Sigmoid colon (tissue), 7 donors: ENCODE results near the gene MAGEE1. TPM values are rescaled to one million over a fixed set of nuclear protein-coding genes. Genes with fewer than 3 reads are reported as not detected.

Experiments used
- DNase-seq: peaks from one replicate; pipeline ENCODE4 v3.0.0-alpha.2; 2019
- H3K27ac ChIP-seq, 4 donors: fragments of 200-600 bp; sonication (generic); one replicate each; pipeline ENCODE4 v1.5.1; 2016 to 2019; ENCODE audit warnings: mild to moderate bottlenecking in 1 of 4
- H3K27me3 ChIP-seq, 3 donors: fragments of 200-600 bp; sonication (generic); one replicate each; pipeline ENCODE4 v1.5.1; 2019; ENCODE audit warnings: mild to moderate bottlenecking in 1 of 3
- H3K36me3 ChIP-seq, 4 donors: fragments of 200-600 bp; sonication (generic); one replicate each; pipeline ENCODE4 v1.5.1; 2016 to 2019
- H3K4me1 ChIP-seq, 4 donors: fragments of 200-600 bp; sonication (generic); one replicate each; pipeline ENCODE4 v1.5.1; 2017 to 2019
- H3K4me3 ChIP-seq, 4 donors: fragments of 200-600 bp; sonication (generic); one replicate each; pipeline ENCODE4 v1.5.1; 2017 to 2019; ENCODE audit warnings: mild to moderate bottlenecking in 2 of 4, moderate library complexity in 1 of 4
- H3K9me3 ChIP-seq, 4 donors: fragments of 200-600 bp in 3 of 4; sonication (generic) in 3 of 4; one replicate each; pipeline versions ENCODE4 v1.5.1 to v1.6.1; 2013 to 2019
- CTCF ChIP-seq, 4 experiments: fragments of 450-650 bp in 3 of 4; fragments of 200-600 bp in 1 of 4; IDR thresholded peaks; one replicate each; pipeline ENCODE4 v1.5.1; 2016 to 2019; ENCODE audit warnings: antibody characterized with exemption in 4 of 4, mild to moderate bottlenecking in 3 of 4, moderate library complexity in 2 of 4
- EP300 ChIP-seq, 4 donors: sonication (generic); formaldehyde crosslinking; IDR thresholded peaks; one replicate each; pipeline ENCODE4 v1.6.1; 2017; ENCODE audit warnings: antibody characterized with exemption in 4 of 4
- POLR2A ChIP-seq, 2 donors: fragments of 450-650 bp; IDR thresholded peaks; one replicate each; pipeline ENCODE4 v1.6.1; 2016; ENCODE audit warnings: antibody characterized with exemption in 2 of 2, mild to moderate bottlenecking in 2 of 2, moderate library complexity in 2 of 2
- POLR2AphosphoS5 ChIP-seq, 4 donors: sonication (generic); formaldehyde crosslinking; IDR thresholded peaks; one replicate each; pipeline ENCODE4 v1.6.1; 2017; ENCODE audit warnings: antibody characterized with exemption in 4 of 4
- whole genome bisulfite sequencing, 2 donors: extraction: QIAGEN DNeasy Blood & Tissue Kit; methylation state at CpG; one replicate each; pipeline ENCODE4 v1.1.7; 2013; 5-methylcytosine and 5-hydroxymethylcytosine counted together
- intact Hi-C: fragments of 100-400 bp; cut with DNase I; formaldehyde crosslinking; loops from one replicate; pipeline ENCODE4 v1.15.1; 2023
- polyA plus RNA-seq, 3 donors: library from polyadenylated mRNA; stranded (reverse); fragments of 200-250 nt; gene quantifications; one replicate each; pipeline ENCODE4 v1.2.3, GENCODE V29; 2013
- total RNA-seq, 4 donors: library from RNA; depleted of rRNA; stranded (reverse); fragments of >200 nt; gene quantifications; one replicate each; pipeline ENCODE4 v1.1.0, GENCODE V29; 2016
- donor health status: healthy with polysubstance abuse.
- donor health status: Bipolar disorder and iron deficiency.
- donor health status: healthy.

MAGEE1 gene
- total and polyA plus RNA-seq, 7 donors = 0.60 to 2.5 (median 1.8) TPM; not detected in 1

- intact Hi-C loops = no loop called here
- TF ChIP-seq EP300 (IDR thresholded peaks at IDR 0.05) = no peak
- TF ChIP-seq POLR2AphosphoS5 (IDR thresholded peaks at IDR 0.05) = no peak
- TF ChIP-seq CTCF (IDR thresholded peaks at IDR 0.05) = peak in 3 of 4 experiments; percentile 11 to 48 (median 20)
- TF ChIP-seq POLR2A (IDR thresholded peaks at IDR 0.05) = no peak
- no peak for DNase-seq
- no peaks in the 10 kb centered on the region for H3K4me1 ChIP-seq
- no peaks in the 10 kb centered on the region for H3K9me3 ChIP-seq
- H3K27ac ChIP-seq = no peak overlapping the region
- no peaks in the 10 kb centered on the region for H3K36me3 ChIP-seq
- 11 to 15% methylated on average over 3 of the region's 3 CpGs for WGBS, 2 donors
- H3K4me3 ChIP-seq = no peak overlapping the region
- no peaks in the 10 kb centered on the region for H3K27me3 ChIP-seq
These were observed 27.0 kb downstream of the MAGEE1 start for GRCh38 chrX:76454456-76454927.

DNA sequence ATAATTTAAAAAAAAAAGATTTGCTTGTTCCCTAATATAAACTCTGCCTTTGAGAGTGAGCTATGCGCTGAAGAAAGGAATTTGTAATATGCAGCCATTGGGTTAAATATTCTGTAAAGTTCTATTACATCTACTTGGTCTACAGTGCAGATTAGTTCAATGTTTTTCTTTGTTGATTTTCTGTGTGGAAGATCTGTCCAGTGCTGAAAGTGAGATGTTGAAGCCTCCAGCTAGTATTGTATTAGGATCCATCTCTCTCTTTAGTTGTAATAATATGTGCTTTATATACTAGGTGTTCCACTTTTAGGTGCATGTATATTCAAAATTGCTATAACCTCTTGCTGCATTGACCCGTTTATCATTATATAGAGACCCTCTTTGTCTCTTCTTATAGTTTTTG is 49.8 kb downstream of the MAGEE1 start:
- intact Hi-C loops = no loop called here
- DNase-seq = no peak
- Histone ChIP-seq H3K4me3 (no peak overlapping the region), H3K4me1 (no peaks in the 10 kb centered on the region), H3K27me3 (no peaks in the 10 kb centered on the region), H3K9me3 (no peaks in the 10 kb centered on the region), H3K36me3 (no peaks in the 10 kb centered on the region), H3K27ac (no peak overlapping the region)
- no peak for TF ChIP-seq POLR2AphosphoS5 (IDR thresholded peaks at IDR 0.05)
- TF ChIP-seq POLR2A (IDR thresholded peaks at IDR 0.05) = no peak
- TF ChIP-seq EP300 (IDR thresholded peaks at IDR 0.05) = no peak
- no peak for TF ChIP-seq CTCF (IDR thresholded peaks at IDR 0.05)
- WGBS, 2 donors = 70 to 72% methylated on average over 2 of the region's 2 CpGs
